HFFc6 (cell line): ENCODE data around the gene SCYGR4. TPM values are rescaled to one million over a fixed set of nuclear protein-coding genes. Genes with fewer than 3 reads are reported as not detected.
A peak's percentile ranks its signal among the peaks of the same experiment; 100 is the strongest.

Experiments used
- DNase-seq: peaks from one replicate; pipeline ENCODE4 v3.0.0-alpha.2; 2018
- H3K27ac Mint-ChIP-seq: 2 replicates; pipeline ENCODE4 v1.8.0; 2020; ENCODE audit warnings: mild to moderate bottlenecking, mixed read lengths
- H3K27me3 Mint-ChIP-seq: 2 replicates; pipeline ENCODE4 v1.8.0; 2021; ENCODE audit warnings: mild to moderate bottlenecking, moderate library complexity, mixed read lengths; ENCODE audit not compliant: insufficient read depth
- H3K36me3 Mint-ChIP-seq: 2 replicates; pipeline ENCODE4 v1.8.0; 2021; ENCODE audit warnings: low read depth, mixed read lengths
- H3K4me1 Mint-ChIP-seq: 2 replicates; pipeline ENCODE4 v1.8.0; 2020; ENCODE audit warnings: low read depth, mixed read lengths
- H3K4me3 Mint-ChIP-seq: 2 replicates; pipeline ENCODE4 v1.8.0; 2020; ENCODE audit warnings: mild to moderate bottlenecking, moderate library complexity, mixed read lengths
- H3K9me3 Mint-ChIP-seq: 2 replicates; pipeline ENCODE4 v1.8.0; 2020; ENCODE audit warnings: mild to moderate bottlenecking, mixed read lengths
- total RNA-seq, 6 experiments: library from RNA; stranded (reverse); fragmentation: NEBNext Ultra II Directional; extraction: Animal tissue kit (Norgen Biotek cat#: 25700); gene quantifications; 2 replicates in 1 of 6; 3 replicates in 5 of 6; pipeline ENCODE4 v1.2.3, GENCODE V29; 2021
- TF ChIP-seq, protein P1 (sequence below): fragments of 200-600 bp; sonication (generic); IDR thresholded peaks from 2 replicates; pipeline ENCODE4 v1.5.0; 2021; ENCODE audit warnings: antibody characterized with exemption, mild to moderate bottlenecking

The SCYGR4 gene
- total RNA-seq, 6 experiments from 2014 or later = not detected

DNA sequence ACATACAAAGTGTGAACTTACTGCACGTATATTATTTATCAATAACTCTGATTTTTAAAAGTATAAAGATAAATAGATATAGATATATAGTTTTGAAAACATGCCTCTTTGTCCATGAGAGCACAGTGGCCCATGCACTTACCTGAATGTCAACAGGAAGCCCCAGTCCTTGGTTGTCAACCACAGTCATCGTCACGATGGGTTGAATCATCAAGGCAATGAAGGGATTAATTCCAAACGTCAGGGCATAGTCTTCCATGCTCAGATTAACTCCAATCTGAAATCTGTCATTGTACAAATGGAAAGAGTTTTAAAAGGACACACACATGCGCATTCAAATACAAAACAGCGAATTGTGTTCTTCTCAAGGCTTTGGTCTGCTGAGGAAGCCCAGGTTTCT is 15.5 kb downstream of the SCYGR4 start:
- Mint-ChIP-seq H3K4me1 (no peaks in the 10 kb centered on the region), H3K27ac (no peak overlapping the region), H3K4me3 (no peak overlapping the region), H3K36me3 (no peaks in the 10 kb centered on the region), H3K9me3 (no peaks in the 10 kb centered on the region), H3K27me3 (peaks cover 8% of the 10 kb centered on the region)
- TF ChIP-seq, protein P1, sequence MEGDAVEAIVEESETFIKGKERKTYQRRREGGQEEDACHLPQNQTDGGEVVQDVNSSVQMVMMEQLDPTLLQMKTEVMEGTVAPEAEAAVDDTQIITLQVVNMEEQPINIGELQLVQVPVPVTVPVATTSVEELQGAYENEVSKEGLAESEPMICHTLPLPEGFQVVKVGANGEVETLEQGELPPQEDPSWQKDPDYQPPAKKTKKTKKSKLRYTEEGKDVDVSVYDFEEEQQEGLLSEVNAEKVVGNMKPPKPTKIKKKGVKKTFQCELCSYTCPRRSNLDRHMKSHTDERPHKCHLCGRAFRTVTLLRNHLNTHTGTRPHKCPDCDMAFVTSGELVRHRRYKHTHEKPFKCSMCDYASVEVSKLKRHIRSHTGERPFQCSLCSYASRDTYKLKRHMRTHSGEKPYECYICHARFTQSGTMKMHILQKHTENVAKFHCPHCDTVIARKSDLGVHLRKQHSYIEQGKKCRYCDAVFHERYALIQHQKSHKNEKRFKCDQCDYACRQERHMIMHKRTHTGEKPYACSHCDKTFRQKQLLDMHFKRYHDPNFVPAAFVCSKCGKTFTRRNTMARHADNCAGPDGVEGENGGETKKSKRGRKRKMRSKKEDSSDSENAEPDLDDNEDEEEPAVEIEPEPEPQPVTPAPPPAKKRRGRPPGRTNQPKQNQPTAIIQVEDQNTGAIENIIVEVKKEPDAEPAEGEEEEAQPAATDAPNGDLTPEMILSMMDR = no peak
- DNase-seq = no peak

DNA sequence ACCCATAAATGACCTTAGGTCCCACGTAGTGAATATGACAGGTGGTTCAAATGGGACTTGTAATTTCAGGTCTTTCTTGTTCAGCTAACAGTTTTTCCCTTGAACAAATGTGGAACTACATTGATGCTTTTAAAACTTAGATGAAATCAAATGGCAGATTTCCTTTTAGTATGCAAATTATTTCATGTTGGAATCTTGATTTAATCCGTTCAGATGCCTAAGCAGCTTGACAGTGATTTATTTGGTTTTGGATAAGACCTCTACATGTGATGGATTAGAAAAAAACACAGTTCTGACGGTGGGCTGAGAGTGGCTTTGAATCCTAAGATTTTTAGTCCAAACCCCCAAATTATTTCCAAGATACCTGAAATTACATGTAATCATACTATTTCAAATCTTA is 16.9 kb downstream of the SCYGR4 start:
- DNase-seq = no peak
- Mint-ChIP-seq H3K36me3 (no peaks in the 10 kb centered on the region), H3K27me3 (peaks cover 9% of the 10 kb centered on the region), H3K4me1 (no peaks in the 10 kb centered on the region), H3K27ac (no peak overlapping the region), H3K4me3 (no peak overlapping the region), H3K9me3 (no peaks in the 10 kb centered on the region)
- TF ChIP-seq, protein P1 = no peak

DNA sequence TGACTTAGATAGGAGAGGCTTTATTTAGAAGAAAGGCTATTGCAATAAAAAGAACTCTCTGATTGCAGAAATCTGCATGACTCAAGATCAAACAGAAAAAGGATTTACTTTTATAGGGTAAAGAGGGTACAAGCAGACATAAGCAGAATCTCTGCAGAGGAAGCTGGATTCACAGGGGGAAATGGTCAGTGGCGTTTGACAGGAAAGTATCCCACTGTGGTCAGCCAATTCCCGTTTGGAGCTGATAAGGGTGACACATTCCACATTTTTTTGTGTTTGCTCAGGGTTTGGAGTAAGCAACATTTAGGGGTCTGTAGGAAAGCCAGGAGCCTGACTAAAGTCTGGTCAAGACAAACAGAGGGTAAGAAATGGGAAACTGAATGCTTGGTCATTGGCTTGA is 25.4 kb downstream of the SCYGR4 start:
- no peak overlapping the region for H3K27ac Mint-ChIP-seq
- DNase-seq = no peak
- no peaks in the 10 kb centered on the region for H3K9me3 Mint-ChIP-seq
- H3K4me1 Mint-ChIP-seq = no peaks in the 10 kb centered on the region
- peaks cover 2% of the 10 kb centered on the region for H3K27me3 Mint-ChIP-seq
- H3K36me3 Mint-ChIP-seq = no peaks in the 10 kb centered on the region
- TF ChIP-seq, protein P1 = no peak
- no peak overlapping the region for H3K4me3 Mint-ChIP-seq

DNA sequence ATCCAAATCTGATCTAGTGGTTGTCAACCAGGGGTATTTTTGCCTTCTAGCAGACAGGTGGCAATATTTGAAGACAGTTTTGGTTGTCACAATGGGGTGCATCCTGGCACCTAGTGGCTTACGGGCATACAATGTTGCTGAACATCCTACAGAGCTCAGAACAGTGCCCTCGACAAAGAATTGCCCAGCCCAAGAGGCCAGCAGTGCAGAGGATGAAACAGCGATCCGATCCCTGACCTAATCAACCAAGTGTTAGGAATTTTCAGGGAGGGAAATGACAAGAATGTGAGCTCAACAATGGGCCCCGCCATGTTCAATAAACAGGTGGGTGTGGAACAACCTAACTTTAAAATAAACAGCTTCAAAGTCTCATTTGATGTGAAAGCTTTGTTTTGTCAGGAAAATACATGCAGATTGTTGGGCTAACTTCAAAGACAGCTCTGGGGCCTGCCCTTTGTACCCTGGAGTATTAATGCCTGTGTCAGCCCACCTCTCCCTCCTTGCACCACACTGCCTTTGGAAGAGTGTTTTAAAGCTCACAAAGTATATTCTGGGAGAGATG is 26.8 kb downstream of the SCYGR4 start:
- Mint-ChIP-seq H3K27me3 (peaks cover 2% of the 10 kb centered on the region), H3K36me3 (no peaks in the 10 kb centered on the region), H3K27ac (no peak overlapping the region), H3K9me3 (no peaks in the 10 kb centered on the region), H3K4me1 (no peaks in the 10 kb centered on the region), H3K4me3 (no peak overlapping the region)
- TF ChIP-seq, protein P1 = no peak
- DNase-seq = no peak

DNA sequence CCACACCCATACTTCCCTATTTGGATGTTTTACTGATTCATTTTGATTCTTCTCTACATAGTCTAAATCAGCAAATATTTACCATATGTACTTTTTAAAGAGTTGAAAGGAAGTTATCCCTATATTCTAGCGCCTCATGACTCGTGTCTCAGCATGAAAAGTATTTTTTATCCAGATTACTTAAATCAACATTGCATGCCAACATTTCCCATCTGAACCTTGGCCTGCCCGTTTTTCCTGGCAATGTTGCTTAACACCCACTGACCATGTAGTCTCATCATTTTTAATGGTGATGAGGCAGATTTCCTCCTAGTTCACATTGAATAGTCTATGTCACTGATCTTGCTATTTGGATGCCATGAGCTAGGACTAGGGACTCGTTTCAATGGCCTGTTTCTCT is 36.1 kb downstream of the SCYGR4 start:
- no peaks in the 10 kb centered on the region for H3K36me3 Mint-ChIP-seq
- peaks cover 31% of the 10 kb centered on the region for H3K4me1 Mint-ChIP-seq
- TF ChIP-seq, protein P1 = no peak
- peaks cover 2% of the 10 kb centered on the region; the same call in 1 of the 2 replicates for H3K27me3 Mint-ChIP-seq
- H3K9me3 Mint-ChIP-seq = no peaks in the 10 kb centered on the region
- H3K4me3 Mint-ChIP-seq = peak overlapping the region; percentile 13; the same call in 1 of the 2 replicates
- H3K27ac Mint-ChIP-seq = peak overlapping the region; percentile 48; the same call in 1 of the 2 replicates
- peak; percentile 15 for DNase-seq
